ENCODE data around the gene DDIAS. TPM values are rescaled to one million over a fixed set of nuclear protein-coding genes. Genes with fewer than 3 reads are reported as not detected.

DDIAS gene
- total RNA-seq, 1 donor from 2014 or later, result 0.58 TPM

DNA sequence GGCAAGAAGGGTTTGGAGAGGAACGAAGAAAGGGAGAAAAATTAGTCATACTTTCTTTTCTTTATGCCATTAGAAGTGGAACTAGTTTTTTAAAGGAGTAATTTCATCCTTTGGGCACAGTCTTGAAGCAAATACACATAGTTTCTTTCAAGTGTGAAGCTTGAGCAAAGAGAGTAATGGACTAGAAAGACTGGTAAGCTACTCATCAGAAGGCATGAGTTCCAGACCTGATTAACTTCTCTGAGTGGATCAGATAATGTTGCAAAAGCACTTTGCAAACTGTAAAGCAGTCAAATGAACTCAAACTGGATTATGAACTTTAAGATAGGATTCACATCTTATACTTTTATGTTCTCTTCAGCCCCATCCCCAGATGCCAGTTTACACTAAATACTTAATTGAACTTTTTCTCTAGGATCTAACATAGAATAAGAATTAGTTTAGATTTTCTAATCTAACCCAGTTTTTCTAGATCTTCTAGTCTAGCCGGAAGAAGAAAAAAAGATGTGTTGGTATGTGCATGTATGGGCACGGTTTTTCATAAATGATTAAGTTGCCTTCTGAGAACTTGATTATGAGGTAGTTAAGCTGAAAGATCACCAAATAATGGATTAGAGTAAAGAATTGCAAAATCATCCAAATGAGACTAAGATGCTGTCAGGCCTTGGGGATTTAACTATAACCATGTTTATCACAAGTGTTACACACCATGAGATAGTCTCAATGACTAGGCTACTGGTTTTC is 2.5 kb downstream of the DDIAS start:
- intact Hi-C loops (cut with micrococcal nuclease), result loop anchor here (5.0 to 10.0 kb wide), 3 partner anchors 253 to 351 kb away; partner anchors contain the start of genes ANKRD42 and PCF11
- no peaks in the 10 kb centered on the region for H3K36me3 ChIP-seq
- TF ChIP-seq, protein P1, sequence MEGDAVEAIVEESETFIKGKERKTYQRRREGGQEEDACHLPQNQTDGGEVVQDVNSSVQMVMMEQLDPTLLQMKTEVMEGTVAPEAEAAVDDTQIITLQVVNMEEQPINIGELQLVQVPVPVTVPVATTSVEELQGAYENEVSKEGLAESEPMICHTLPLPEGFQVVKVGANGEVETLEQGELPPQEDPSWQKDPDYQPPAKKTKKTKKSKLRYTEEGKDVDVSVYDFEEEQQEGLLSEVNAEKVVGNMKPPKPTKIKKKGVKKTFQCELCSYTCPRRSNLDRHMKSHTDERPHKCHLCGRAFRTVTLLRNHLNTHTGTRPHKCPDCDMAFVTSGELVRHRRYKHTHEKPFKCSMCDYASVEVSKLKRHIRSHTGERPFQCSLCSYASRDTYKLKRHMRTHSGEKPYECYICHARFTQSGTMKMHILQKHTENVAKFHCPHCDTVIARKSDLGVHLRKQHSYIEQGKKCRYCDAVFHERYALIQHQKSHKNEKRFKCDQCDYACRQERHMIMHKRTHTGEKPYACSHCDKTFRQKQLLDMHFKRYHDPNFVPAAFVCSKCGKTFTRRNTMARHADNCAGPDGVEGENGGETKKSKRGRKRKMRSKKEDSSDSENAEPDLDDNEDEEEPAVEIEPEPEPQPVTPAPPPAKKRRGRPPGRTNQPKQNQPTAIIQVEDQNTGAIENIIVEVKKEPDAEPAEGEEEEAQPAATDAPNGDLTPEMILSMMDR (IDR thresholded peaks at IDR 0.05; ENCODE audit: borderline replicate concordance), result no peak
- no peak overlapping the region for H3K27ac ChIP-seq (replicated peaks)
- H3K4me3 ChIP-seq, result no peak overlapping the region
- no peaks in the 10 kb centered on the region for H3K27me3 ChIP-seq (ENCODE audit: low read depth)
- H3K4me1 ChIP-seq, result peaks cover 28% of the 10 kb centered on the region
- DNase-seq, result no peak
- H3K9me3 ChIP-seq (replicated peaks), result no peaks in the 10 kb centered on the region

DNA sequence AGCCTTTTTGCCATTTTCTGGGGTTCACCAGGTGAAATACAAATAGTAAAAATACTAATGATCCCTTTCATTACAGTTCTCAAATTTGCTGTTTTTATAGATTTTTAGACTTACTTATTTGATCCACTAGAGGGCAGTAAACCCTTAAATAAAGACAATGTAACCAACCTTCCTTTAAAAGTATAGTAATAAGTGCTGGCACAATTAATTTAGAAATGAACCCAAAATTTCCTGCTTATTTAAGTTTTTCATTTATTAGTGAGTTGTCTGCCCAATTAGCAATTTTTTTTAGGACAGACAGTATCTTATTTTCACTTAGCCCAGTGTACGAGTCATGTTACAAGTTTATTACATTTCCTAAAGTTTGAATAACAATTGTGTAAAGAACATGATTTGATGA is 4.7 kb downstream of the DDIAS start:
- DNase-seq, result no peak
- intact Hi-C loops (cut with micrococcal nuclease), result loop anchor here (10.0 kb wide), 2 partner anchors 289 to 349 kb away; partner anchors contain the start of gene ANKRD42
- Histone ChIP-seq H3K4me3 (no peak overlapping the region), H3K27ac (replicated peaks) (no peak overlapping the region), H3K9me3 (replicated peaks) (no peaks in the 10 kb centered on the region), H3K4me1 (peaks cover 7% of the 10 kb centered on the region), H3K36me3 (no peaks in the 10 kb centered on the region), H3K27me3 (ENCODE audit: low read depth) (no peaks in the 10 kb centered on the region)
- TF ChIP-seq, protein P1 (IDR thresholded peaks at IDR 0.05; ENCODE audit: borderline replicate concordance), result peak; percentile 73

DNA sequence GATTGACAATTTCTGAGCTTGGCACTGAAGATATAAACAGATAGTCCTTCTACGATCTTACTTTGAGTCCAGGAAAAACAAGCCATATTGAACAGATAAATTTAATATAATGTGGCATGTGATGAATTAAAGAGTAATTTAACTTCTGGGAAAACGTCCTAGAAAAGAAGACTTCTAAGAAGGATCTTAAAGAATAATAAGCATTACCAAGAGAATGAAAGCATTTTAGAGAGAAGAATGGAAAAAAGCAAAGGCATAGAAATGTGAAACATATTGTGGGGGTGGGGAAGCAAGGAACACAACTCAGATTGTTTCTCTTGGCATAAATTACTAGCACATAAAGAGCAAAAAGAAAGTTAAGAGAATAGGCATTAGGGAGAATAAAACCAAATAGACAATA is 5.4 kb downstream of the DDIAS start:
- Histone ChIP-seq H3K9me3 (replicated peaks) (peaks cover 5% of the 10 kb centered on the region), H3K4me1 (peaks cover 2% of the 10 kb centered on the region), H3K36me3 (no peaks in the 10 kb centered on the region), H3K4me3 (no peak overlapping the region), H3K27ac (replicated peaks) (no peak overlapping the region), H3K27me3 (ENCODE audit: low read depth) (no peaks in the 10 kb centered on the region)
- intact Hi-C loops (cut with micrococcal nuclease), result loop anchor here (10.0 kb wide), 2 partner anchors 288 to 348 kb away; partner anchors contain the start of gene ANKRD42
- no peak for DNase-seq
- TF ChIP-seq, protein P1 (IDR thresholded peaks at IDR 0.05; ENCODE audit: borderline replicate concordance), result no peak

DNA sequence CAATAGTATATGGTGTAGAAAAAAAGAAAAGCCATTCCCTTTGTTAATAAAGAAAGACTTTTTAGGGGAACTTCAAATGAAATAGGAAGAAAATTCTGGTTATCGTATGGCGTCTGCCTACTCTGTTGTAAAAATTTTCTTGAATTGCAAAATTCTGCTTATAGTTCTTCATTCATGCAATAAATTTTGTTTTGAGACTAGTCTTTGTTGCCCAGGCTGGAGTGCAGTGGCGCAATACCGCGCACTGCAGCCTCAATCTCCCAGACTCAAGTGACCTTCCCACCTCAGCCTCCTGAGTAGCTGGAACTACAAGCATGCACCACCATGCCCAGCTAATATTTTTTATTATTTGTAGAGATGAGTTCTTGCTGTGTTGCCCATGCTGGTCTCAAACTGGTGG is 5.8 kb downstream of the DDIAS start:
- H3K36me3 ChIP-seq, result no peaks in the 10 kb centered on the region
- H3K4me1 ChIP-seq, result no peaks in the 10 kb centered on the region
- H3K27me3 ChIP-seq (ENCODE audit: low read depth), result no peaks in the 10 kb centered on the region
- peaks cover 9% of the 10 kb centered on the region for H3K9me3 ChIP-seq (replicated peaks)
- DNase-seq, result no peak
- intact Hi-C loops (cut with micrococcal nuclease), result loop anchor here (10.0 kb wide), 2 partner anchors 287 to 347 kb away; partner anchors contain the start of gene ANKRD42
- TF ChIP-seq, protein P1 (IDR thresholded peaks at IDR 0.05; ENCODE audit: borderline replicate concordance), result no peak
- H3K27ac ChIP-seq (replicated peaks), result no peak overlapping the region
- no peak overlapping the region for H3K4me3 ChIP-seq

DNA sequence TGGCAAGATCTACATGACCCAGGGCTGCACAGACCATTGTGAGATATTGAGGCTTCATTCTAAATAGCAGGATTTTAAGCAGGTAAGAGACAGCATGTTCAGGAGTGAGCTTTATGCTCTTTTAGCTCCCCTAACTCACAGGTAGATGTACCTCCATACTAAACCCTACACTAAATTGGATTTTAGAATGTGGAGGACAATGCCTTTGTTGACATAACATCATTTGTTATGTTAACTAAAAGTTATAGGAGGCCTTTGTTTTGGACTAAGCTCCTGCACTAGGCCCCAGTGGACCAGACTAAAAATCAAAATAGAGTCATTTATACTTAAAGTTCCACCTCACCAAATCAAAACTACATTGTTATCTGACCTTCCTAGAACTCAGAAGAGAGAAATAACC is 6.8 kb downstream of the DDIAS start:
- Histone ChIP-seq H3K27me3 (ENCODE audit: low read depth) (no peaks in the 10 kb centered on the region), H3K4me3 (no peak overlapping the region), H3K9me3 (replicated peaks) (peaks cover 9% of the 10 kb centered on the region), H3K27ac (replicated peaks) (no peak overlapping the region), H3K36me3 (no peaks in the 10 kb centered on the region), H3K4me1 (no peaks in the 10 kb centered on the region)
- TF ChIP-seq, protein P1 (IDR thresholded peaks at IDR 0.05; ENCODE audit: borderline replicate concordance), result no peak
- intact Hi-C loops (cut with micrococcal nuclease), result loop anchor here (10.0 kb wide), 2 partner anchors 286 to 346 kb away; partner anchors contain the start of gene ANKRD42
- no peak for DNase-seq

Data from left ventricle myocardium inferior (tissue), 1 donor.